Fibroblast of upper back skin (primary cell): ENCODE measurements around the gene RIC3.

Source experiments
- DNase-seq: peaks from one replicate; pipeline ENCODE4 v3.0.0-alpha.2; 2013

RIC3 gene, protein sequence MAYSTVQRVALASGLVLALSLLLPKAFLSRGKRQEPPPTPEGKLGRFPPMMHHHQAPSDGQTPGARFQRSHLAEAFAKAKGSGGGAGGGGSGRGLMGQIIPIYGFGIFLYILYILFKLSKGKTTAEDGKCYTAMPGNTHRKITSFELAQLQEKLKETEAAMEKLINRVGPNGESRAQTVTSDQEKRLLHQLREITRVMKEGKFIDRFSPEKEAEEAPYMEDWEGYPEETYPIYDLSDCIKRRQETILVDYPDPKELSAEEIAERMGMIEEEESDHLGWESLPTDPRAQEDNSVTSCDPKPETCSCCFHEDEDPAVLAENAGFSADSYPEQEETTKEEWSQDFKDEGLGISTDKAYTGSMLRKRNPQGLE

DNA sequence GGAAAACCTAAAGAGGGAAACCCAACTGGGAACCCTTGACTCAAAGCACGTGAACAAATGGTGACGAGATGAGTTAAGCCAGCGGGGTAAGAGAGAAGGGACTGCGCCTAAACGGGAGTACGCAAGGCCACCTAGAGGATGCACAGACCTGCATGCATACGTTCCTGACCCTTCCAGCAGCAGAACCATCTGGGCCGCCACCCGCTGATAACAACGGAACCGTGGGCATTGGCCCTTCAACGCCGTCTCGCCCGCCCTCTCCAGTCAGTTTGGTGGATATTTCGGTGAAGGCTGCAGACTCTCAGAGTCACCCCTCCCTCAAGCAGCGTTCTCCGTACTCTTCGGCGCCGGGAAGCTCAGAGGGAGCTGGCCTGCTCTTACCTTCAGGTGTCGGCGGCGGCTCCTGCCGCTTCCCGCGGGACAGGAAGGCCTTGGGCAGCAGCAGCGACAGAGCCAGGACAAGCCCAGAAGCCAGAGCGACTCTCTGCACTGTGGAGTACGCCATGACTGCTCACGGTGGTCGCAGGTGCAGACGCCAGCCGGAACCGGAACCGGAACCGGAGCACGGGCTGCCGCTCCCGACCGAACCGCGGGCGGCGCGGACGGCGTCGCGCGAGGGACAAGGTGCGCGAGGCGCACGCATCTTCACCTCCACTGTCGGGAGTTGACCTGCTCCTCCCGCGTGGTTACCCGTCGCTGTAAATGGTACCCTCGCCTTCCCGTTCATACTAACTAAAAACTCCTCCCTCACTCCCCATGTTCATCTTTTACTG lies at the start of gene RIC3:
RIC3 (minus strand) TSS at position 541 of the 773 bp plus-strand sequence; CDS start at position 505, 36 bp downstream.
- DNase-seq = no peak

DNA sequence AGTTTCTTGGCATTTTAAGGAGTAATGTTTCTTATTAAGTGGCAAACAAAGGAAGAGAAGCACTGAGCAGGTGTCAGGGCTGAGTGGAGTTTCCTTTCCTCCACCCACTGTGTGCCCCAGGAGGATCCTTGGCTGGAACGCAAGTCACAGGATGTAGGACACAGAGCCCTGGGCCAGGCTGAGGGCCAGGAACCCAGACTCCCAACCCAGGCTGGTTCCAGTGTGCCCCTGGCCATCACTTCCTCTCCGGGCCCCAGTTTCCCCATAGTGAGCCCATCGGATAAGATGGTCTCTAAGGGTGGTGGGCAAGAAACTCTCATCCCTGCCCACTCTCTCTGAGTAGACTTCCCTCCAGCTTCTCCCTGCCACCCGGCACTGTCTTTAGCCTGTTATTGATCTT lies 49.6 kb upstream of the RIC3 start:
- no peak for DNase-seq

DNA sequence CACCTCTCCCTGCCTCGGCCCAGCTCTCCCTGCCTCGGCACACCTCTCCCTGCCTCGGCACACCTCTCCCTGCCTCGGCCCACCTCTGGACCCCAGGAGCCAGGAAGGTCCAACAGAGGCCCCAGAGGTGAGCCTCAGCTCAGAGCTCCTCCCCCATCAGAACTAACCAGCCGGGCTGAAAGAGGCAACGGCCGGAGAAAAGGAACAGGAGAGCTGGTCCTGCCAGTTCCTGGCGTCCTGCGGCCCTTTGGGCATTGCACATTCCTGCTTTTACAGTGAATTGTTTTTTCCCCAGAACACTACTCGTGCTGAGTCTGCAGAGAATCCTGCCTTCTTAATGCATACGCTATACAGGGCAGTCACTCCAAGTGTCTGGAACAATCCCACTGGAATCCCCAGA lies 49.1 kb upstream of the RIC3 start:
- no peak for DNase-seq

DNA sequence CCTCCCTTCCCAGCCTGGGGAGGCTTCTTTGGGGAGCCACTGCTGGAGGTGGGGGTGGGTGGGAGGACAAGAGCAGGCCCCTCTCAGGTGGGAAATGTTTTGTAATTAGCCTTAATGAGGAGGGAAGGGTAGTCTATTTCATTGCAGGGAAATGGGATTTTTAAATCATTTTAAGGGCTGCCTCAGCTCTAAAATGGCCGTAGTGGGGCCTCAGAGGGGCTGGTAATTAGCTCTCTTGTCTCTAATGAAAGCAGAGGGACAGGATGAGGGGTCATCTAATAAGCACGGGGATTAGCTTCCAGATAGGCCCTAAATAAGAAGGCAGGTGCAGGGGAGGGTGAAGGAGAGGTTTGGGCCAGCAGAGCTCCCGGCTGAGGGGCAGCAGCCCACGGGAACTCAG lies 48.3 kb upstream of the RIC3 start:
- DNase-seq = no peak

DNA sequence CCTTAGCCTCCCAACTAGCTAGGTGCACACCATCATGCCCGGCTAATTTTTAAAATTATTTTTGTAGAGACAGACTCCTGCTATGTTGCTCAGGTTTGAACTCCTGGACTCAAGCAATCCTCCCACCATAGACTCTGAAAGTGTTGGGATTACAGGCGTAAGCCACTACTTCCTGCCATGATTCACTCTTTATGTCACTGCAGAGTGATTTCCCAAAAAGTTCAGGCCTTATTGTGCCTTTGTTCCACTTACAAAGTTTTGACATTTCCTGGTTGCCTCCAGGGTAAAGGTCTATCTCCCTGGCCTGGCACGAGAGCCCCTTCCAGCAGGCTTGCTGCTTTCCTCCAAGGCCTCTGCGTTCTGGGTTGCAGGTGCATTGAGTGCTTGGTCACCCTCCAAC lies 44.6 kb upstream of the RIC3 start:
- DNase-seq = no peak

DNA sequence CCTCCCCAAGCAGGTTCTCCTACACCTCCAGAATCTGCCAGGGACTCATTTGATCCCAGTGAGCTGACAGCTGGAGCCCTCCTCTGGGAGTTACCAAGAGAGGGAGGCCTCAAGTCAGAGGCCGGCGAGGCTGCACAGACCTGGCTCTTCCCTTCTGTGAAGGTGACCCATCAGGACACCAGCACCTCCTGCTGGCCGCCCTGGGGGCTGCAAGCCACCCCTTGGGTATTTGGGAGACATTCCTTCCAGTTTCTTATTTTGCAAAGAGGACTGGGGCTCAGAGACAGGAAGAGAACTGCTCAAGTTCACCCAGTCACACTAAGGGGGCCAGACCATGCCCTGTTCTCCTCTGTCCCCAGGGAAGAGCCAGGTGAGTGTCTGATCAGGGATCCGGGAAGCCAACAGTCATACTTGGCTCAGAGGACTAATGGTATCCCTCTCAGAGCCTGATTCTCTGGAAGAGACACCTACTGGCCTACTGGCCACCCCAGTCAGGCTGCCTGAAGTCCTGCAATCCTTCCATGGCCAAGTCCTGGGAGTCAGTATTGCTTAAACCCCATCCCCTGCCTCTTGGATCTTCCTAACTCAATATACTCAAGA lies 40.5 kb upstream of the RIC3 start:
- DNase-seq = no peak

DNA sequence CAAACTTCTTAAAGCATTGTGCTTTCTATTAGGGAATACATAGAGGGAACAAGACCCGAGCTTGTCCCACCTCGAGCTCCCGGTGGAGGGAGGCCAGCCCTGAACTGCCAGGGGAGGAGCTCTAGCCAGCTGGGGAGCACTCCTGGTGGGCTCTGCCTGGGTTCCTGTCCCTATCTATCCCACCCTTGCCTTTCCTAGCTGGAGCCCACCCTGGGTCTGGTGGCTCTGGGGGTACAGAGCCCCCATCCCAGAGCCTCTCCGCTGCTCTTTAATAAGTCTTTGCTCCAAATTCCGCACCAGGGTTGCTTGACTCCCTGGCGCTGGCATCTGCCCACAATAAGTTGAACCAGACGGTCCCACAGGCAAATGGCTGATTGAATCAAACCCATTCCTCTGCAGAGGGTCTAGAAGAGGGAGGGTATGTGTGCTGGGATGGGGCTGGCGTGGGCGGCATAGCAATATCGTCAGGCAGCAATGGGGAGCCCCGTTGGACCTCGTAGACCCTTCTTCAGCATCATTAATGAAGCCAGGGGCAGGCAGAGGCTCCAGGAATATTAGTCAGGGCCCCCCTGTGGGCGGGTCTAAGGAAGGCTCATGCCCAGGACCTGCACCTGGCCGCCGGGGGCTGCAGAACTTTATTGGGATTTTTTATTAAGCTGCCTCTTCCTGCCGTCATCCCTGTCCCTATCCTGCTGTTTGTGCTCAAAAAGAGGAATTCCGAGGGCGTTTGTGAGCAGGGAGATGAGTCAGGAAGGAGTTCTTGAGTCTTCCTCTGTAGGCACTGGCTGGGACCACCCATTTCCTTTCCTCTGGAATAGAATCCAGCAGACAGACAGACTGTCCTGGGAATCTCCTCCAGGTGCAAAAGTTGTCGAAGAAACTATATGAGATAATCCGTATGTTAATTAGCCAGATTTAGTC lies 38.5 kb upstream of the RIC3 start:
- peak; percentile 38 for DNase-seq

DNA sequence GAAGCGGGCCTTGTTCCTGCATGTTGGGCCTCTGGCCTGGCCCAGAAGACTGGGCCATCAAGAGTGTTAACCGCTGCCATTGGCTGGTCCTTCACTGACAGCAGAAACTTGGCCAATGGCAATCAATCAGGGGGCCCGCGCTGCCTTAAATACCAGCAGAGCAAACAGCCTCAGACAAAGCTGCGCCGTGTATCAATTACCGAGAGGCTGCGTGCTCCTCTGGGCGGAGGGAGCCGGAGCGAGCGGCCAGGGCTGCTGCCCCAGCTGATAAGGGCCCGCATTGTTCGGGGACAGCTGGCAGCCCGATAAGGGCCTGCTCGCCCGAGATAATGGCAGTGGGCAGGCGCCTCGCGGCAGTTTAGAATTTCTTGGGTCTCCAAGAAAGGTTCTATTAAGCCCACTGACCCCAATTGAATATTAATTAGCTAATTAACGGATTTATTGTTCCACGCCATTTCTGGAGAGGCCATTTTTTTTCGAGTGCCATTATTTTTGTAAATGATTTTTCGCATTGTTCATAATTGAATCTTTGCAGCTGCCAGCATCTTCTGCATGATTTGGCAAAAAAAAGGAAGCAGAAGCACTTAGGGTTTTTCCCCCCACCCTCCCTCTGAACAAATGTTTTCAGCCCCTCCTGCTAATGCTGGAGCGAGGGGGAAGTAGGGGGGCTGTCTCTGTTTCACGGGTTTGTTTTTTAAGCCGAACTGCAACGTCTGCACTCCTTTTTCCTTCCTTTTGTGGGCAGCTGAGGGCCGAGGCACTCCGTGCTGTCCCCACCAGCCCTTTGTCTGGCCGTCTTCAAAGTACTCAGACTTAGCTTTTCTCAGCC lies 37.6 kb upstream of the RIC3 start:
- DNase-seq = no peak

DNA sequence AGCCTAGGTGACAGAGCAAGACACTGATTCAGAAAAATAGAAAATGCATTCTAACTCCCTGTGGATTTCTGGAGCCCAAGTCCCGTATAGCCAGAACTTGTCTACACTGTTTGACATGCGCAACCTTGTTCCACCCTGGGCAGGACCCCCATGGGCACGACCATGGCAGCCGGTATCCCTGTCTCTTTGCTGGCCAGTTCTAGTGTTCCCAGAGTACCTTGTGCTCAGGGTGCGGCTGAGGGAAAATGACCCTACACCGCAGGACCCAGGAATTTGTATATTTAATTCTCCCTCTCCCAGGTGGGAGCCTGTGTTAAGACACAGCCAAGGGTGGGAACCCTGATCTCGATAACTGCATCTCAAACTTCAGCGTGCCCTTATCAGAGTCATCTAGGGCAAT lies 36.7 kb upstream of the RIC3 start:
- no peak for DNase-seq

DNA sequence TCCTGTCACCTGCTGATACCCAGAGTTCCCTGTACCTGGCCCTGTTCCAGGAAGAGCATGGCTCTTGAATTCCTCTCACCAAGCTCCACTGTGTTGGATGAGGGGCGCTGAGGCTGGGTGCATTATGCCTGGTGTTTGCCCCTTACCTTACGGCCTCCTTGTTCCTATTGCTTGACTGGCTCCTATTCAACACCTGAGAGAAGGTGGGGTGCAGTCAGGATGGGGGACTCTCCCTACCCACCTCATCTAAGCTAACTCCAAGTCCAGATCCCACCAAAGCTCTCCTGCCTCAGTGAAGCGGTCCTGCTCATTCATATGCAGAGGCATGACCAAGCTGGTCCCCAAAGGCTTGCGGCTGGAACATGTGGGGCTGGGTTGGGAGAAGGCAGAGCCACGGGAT lies 35.8 kb upstream of the RIC3 start:
- no peak for DNase-seq

DNA sequence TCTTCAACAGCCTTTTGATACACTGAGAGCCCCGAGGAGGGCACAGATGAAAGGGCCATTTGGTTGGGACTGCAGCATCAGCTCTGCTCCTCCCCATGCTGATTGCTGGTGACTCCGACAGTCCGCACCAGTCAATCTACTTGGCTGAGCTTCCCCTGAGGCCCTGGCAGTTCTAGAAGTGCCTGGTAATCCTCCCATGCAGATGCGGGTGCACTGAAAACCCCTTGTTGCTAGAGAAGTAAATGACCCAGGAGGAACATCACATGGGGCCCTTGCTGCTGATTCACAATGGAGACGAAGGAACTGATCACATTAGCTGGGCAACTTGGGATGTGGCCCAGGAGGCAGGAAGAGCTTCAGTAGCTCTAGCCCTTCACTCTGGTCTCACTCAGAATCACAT lies 35.2 kb upstream of the RIC3 start:
- no peak for DNase-seq

DNA sequence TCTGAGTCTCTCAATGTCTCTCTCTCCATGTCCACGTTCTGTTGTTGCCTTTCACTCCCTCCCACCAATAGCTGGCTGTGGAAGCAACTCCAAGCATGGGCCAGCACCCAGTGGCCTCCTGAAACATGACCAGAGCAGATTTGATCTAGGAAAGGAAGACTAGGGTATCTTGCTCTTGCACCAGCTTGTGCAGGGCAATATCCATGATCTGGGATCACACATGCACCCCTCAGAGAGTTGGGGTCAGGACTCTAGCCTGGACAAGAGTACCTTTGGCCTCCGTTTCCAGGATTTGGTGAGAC lies 34.5 kb upstream of the RIC3 start:
- no peak for DNase-seq

DNA sequence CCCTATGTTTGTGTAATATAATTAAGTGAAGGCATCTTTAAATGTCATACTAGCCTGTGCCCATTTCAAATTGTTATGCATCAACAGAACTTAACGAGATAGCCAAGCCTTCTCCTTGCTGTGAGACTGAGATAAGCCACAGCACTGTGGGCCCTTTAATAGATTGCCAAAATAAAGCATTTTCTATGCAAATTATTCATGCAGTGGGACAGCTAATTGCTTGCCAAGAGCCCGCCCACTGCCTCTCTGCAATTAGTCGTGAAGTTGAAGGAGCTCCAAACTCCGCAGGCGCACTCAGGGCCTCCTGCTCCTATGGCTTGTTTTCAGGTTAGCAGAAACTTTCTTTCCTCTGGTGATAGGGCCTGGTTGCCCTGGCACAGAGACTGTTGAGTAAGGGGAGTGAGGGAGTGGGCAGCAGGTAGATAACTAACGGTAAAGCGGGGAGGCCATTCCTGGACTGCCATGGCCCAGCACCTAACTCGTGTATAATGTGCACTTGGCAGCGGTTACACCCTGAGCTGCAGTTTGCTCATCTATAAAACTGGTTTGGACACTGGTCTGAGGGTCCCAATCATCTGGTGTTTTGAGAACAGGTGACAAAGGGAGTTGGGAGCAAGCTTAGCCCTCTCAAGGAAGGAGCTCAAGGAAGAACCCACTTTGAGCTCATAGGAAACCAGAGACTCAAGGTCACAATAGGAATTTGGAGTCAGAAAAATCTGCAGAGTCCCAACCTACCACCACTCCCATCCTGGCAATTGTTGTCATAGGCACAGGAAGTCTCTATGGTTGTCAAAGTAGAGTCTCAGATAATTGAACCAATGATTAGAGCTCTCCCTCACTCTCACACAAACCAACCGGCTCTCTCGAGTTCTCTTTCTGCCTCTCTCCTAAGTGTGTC lies 33.9 kb upstream of the RIC3 start:
- no peak for DNase-seq

DNA sequence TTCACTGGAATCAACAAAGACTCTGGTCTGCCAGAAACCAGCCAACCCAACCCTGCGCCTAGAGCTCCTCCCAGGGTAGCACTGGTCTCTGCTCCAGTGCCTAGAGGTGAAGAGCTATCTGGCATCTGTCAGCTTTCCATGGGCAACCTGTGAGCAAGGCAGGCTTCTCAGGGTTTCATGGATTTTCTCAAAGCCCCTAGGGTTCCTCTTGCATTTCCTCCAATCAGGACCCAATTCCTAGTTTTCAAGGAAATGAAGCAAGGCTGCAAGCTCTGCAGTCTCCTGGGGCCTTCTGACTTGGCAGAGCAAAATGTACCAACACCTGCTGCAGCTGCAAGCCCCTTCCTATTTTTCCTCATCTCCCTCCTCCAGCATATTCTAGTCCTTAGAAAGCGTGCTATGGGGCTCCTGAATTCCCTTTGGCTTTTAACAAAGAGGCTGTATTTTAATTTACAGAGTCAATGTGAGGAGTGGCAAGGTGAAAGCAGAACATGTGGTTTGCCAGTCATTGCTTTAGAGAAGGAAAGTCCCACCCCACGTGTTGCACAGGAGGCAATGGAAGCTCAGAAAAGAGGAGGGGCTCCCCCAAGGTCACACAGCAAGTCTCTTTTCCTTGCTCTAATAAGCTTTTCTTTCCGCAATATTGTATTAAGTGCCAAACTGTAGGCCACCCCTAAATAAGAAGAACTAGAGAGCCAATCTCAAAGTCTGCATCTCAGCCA lies 33.0 kb upstream of the RIC3 start:
- no peak for DNase-seq

DNA sequence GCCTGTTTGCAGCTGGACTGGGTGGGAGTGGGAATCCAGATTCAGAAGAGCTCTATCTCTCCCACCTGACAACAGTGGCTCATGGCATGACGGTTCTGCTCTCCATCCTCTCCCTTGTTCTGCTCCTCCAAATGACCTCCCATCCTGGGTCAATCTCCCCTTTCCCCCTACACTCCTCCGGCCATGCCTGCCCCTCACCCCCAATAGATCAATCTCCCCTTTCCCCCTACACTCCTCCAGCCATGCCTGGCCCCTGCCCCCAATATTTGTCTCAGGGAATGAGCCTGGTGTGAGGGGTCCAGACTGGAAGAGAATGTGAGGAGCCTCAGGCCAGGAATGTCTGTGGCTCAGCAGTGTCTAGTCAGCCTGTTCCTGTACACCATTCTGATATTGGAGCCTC lies 30.9 kb upstream of the RIC3 start:
- no peak for DNase-seq

DNA sequence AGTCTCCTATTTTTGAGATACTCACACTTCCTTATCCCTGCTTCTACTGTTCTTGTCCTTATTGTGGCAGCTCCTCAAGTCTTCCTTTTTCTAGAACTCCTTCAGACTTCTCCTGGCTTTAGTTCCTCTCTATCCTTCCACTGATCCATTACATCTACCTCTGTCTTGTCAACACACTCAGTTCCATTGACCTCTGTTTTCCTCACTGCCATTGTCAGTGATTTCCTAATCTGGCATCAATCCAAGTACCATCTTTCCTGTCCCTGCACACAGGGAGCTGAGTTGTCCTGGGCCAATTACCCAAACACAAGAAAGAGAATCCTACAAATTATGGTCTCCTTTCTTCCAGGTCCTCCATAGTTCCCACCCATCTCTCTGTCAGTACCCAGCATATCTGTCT lies 27.9 kb upstream of the RIC3 start:
- no peak for DNase-seq

DNA sequence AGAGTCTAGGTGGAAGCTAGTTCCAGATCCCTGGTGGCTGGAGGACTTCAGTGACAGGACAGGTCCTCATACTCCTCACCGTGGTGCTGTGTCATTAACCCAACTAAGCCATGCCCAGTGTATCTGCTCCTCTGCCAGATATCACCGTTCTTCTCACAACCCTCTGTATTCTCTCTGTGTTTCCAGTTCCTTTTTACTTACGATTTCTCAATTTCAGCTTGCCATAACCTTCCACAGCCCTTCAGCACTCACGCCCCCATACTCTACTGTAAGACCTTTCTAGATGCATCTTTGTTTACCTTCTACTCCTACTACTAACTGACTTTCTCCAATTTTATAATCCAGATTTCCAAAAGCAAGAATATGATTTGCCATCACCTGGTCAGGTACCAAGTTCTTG lies 26.1 kb upstream of the RIC3 start:
- no peak for DNase-seq

DNA sequence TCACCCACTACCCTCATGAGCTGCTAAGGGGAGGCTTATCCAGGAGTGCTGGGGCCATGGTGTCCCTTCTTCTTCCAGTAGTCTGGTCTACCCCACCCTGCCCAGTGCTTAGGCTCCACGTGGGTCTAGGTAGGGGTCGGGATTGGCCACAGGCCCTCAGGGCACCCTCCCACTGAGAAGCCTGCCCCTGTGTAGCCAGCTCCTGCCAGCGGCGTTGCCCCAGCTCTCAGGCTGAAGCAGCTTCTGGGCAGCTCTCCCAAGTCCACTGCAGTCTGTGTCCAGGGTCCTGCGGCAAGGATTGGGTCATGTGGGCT lies 24.0 kb upstream of the RIC3 start:
- no peak for DNase-seq

DNA sequence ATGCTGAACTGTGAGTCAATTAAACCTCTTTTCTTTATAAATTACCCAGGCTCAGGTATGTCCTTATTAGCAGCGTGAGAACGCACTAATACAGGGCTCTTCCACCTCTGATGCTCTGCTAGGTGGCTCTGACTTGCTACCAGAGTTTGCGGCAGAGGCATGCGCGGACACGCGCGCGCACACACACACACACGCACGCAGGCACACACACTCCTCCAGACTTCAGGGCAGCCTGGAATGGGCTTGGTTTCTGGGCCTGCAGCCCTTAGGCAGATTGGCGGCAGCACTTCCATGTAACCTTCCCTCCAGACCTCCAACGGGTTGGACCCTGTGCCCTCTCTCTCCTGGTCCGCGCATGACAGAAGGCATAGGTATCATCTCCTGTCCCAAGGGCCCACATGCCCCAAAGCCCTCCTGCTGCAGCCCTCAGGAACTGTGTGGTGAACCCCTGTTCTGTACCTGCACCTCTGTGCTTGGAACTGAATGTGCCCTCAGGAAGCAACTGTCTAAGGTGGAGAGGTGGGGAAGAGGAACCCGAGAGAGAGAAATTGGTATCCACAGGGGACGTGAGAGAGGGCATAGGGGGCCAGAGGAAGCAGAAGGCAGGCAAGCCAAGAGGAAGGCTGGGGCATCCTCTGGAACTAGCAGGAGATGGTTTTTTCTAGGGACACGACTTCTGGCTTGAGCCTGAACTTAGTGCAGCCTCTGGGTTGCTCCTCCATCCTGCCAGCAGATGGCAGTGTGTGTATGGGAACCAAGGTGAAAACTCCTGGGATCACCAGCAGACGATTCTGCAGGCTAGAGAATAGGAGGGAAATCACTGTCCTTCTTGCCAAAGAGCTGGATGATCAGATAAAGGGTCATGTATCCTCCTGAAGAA lies 23.4 kb upstream of the RIC3 start:
- peak; percentile 66 for DNase-seq

DNA sequence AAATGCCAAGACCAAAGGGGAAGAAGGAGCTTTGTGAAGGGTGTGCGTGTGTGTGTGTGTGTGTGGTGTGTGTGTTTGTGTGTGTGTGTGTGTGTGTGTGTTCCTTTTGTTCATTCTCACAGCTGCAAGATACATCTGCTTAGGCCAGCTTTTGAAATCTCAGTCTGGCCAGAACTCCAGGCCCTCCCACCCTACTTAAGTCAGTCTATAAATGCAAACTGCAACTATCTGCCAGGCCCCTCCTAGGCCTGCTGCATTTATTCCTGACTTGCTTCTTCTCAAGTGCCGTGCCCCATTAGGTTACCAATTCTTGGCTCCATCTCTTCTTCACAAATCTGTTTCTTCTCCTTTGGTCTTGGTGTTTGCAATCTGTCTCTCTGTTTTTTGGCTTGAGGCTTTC lies 21.6 kb upstream of the RIC3 start:
- no peak for DNase-seq
